Limb (tissue), 2 donors: ENCODE measurements around the gene DNAJB7.
A peak's percentile ranks its signal among the peaks of the same experiment; 100 is the strongest.
"Not testable (repeated sequence)": the region's sequence is repeated elsewhere in the genome, so short reads cannot be mapped to it uniquely, and the experiment has no call there.

Experiments used
- DNase-seq, 2 donors: peaks; one replicate each; pipeline ENCODE4 v3.0.0-alpha.2; 2016; ENCODE audit errors: extremely low spot score in 2 of 2

The DNAJB7 gene

DNA sequence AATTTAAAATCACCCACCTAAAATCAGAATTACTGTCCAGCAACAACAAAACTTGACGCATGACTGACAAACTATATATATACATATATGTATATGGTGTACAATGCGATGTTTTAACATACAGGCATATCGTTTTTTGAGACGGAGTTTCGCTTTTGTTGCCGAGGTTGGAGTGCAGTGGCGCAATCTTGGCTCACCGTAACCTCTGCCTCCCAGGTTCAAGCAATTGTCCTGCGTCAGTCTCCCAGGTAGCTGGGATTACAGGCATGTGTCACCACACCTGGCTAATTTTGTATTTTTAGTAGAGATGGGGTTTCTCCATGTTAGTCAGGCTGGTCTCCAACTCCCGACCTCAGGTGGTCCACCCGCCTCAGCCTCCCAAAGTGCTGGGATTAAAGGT lies 16.1 kb downstream of the DNAJB7 start:
- not testable (repeated sequence) for DNase-seq

DNA sequence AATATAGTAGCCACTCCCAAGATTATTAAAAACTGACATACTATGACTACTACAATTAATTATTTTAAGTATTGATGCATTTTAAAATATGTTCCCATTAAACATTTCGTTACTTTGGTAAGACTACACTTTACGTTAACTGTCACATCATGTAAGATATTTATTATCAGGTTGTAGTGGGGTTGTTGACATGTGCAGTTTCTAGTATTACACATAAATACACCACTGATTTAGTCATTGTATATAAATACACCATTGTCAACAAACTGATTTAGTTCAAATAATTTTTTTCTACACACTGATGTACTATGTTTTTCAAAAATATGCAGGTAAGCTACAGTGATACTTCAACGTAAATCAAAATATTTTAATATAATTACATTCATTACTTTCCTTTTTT lies 17.0 kb downstream of the DNAJB7 start:
- DNase-seq = no peak

DNA sequence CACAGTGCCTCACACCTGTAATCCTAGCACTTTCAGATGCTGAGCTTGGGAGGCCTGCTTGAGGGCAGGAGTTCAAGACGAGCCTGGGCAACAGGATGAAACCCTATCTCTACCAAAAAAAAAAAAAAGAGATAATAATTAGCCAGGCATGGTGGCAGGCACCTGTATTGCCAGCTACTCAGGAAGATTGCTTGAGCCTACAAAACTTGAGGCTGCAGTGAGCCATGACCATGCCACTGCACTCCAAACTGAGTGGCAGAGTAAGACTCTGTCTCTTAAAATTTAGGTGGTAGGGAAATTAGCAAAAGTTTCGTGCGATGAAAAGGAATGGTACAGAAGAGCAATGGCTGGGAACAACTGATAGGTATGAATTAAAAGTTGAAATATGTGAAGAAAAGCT lies 23.4 kb downstream of the DNAJB7 start:
- no peak for DNase-seq

DNA sequence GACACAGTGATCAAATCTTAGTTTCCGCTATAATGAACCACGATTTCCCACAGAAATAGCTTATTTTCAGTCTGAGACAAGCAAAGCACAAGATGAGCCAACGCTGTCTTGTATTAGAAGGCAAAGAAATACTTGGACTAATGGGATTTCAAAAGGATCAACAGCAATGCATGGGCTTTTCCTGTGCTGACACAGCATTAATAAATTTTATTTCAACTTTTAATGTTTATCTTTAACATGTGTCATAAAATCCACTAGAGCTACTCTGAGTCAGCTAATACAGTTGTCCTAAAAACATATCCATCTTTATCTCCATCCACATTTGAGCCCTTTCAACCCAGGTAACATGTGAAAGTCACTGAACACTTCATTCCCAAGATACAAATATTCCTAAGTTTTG lies 27.3 kb downstream of the DNAJB7 start:
- no peak for DNase-seq

DNA sequence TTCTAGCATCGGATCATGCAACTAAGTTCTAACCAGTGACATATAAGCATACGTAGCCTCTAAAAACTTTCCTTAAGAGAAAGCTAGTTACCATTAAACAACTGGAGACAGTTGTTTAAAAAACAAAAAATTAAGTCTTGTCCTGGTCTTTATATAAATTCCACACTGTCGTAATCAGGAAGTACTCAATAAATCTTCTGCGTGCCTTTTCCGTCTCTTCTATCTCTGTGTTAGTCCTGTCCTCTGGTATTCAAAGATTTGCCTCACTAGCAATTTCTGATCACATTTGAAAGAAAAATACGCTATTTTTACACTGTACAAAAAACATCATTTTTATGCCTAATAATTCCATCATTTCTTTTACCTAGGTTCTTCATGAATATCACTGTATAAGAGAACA lies 32.8 kb downstream of the DNAJB7 start:
- no peak for DNase-seq

DNA sequence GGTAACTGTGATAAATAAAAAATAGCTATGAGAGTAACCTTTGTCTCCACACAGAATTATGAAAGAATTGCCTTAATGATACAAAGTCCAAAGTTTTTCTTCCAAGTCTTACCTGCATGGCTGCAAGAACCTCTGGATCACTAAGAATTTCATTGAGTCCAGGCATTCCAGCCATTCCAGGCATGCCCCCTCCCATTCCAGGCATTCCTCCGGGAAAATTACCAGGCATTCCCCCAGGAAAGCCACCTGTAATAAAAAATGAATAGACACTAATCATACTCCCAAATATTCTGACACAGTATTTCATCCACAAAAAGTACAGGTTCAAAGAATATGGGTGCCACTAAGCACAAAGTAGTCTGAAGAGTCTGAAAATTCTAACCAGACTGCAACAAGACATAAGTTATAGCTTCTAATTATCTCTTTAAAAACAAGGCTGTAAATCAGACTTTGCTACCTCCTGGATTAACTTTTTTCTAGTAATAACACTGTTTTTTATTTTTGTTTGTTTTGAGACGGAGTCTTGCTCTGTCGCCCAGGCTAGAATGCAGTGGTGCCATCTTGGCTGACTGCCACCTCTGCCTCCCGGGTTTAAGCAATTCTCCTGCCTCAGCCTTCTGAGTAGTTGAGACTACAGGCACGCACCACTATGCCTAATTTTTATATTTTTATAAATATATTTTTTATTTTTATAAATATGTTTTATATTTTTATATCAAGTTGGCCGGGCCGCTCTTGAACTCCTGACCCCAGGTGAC lies 34.8 kb downstream of the DNAJB7 start:
- no peak for DNase-seq

DNA sequence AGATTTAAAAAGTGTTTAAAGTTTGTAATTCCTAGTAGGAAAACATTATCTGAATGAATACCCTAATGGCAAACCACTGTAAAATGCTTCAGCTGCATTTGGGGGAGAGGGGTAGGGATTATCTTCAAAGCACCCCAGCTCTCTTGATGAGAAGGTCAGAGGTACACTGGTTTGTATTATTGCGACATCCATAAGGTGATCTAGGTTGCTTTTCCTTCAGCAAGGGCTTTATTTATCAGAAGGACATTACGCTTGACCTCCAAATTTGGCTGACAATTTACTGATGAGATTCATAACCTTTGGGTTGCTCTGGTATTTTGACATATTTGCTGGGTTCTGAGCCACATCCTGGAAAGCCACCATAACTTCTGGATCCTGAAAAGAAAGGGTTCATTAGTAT lies 35.6 kb downstream of the DNAJB7 start:
- not testable (repeated sequence) for DNase-seq

DNA sequence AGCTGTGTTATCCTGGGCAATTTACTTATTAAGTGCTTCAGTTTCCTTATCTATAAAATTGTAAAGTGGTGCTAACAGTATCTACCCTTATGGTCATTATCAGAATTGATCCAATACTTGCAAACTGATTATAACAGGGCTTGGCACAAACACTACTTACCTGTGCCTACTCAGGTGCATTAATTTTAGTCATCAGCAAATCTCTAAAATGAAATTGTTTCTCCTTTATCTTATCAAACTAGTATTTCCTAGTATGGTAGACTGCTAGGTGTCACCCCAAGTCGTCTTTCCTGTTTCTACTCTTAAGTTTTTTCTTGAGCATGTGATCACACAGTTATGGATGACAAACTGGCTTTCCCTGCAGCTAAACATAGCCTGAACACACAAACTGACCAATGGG lies 38.5 kb downstream of the DNAJB7 start:
- no peak for DNase-seq

DNA sequence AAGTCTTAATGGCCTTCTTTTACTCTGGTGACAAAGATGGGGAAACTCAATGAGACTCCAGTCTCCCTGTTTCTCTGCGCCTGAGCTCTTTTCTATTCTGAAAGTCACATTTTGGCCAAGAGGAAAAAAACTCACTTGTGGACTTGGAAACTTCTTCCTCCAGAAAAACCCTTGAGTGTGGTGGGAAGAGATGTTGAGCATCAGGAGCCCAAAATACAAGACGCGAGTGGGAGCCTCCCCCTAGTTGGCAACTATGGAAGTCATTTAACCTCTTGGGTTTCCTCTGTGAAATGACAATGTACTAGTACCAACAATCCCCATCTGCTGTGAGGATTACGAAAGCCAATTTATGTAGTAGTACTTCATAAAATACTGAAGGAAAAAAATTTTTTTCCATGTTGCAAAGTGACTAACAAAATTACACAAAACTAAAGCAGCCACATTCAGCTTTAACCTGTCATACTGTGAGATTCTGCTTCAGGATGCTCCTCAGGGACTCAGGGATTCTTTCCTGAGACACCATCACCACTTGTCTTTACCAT lies 42.2 kb downstream of the DNAJB7 start:
- DNase-seq = peak in 1 of 2 donors; percentile 13

DNA sequence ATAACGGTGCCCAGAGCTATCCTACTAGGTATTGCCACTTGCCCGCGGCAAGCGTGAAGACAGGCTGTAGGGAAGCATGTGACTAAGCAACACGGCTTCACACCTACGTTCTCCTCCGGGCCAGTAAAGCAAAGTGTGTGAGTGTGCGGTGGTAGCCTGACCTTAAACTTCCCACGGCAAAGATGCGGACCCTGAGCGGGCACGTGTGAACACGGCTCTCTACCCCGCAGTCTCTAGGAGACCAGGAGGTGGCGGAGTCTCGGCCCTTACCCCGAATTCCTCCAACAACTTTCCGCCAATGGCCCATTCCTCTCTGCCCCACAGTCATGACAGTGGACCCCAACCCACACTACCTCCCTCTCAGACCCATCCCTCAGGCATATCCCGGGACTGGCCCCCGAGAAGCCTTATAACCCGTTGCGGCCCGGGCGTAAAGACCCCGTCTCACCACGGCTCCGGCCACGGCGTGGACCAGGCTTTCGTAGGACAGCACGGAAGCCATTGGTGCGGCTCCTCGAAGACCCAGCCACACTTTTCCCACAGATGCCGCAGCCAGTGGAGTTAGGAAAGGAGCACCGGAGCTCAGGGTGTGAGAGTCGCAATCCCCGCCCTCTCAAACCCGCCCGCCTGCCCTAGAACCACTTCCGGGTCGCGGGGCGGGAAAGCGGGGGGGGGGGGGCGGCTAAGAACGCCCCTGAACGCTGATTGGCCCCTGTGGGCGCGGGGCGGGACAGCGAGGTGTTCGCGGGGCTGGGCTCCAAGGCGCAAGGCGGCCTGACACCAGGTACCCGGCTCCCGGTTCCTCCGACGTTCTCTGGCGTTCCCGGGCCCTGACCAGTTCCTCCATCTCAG lies 42.9 kb downstream of the DNAJB7 start, which contains the start of gene SLC25A17:
Gene SLC25A17, minus strand, starts transcription at position 600 of the 852 bp plus-strand sequence. Its CDS starts 98 bp downstream, at position 502.
- DNase-seq = peak; percentile 86 to 96

DNA sequence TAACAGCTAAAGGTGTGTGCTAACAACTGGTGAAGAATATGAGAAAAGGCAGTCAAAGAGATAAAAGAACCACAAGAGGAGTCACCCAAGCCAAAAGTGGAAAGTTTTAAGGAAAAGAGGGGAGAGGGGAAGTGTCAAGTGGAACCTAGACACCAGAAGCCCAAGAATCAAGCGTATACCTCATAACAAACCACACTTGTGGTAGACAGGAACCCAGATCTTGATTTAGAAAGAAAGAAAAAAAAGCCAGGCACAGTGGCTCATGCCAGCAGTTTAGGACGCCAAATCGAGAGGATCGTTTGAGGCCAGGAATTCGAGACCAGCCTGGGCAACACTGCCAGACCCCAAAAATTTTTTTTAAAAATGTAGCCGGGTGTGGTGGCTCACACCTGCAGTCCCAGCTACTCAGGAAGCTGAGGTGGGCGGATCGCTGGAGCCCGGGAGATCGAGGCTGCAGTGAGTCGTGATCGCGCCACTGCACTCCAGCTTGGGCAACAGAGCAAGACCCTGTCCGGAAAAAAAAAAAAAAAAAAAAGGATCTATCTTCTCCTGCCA lies 43.6 kb downstream of the DNAJB7 start:
- no peak for DNase-seq

DNA sequence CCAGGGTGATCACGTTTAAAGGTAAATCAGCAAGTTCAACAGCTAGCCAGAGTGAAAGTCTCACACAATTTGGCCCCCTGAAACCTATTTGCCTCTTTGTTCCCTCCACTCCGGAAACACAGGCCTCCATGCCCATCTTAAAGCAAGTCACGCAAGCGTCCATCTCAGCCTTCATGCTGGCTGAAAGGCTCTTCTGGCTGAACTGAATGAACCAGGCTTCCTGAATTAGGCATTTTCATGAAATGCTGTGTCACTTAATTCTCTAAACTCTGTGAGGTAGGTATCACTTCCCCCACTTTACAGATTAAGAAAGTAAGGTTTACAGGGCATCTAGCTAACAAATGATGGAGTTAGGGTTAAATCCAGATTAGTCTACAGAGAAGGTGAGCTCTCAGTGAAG lies 44.2 kb downstream of the DNAJB7 start:
- DNase-seq = no peak

DNA sequence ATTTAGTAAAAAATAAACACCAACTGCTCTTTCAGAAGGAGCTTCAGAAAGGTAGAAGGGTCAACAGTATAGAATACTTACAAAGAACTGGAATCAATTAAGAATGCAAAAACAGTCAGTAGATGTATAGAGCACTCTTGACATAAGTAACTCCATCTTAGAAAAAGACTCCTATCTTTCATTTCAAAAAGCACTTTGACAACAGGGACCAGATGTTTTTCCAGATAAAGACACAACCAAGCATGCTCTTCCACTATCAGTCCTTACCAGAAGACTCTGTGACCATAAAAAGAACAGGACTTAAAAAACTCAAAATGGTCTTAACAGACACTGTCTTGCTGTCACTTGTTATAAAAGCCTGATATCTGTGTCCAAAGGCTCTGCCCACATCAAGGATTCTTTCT lies 48.0 kb downstream of the DNAJB7 start:
- no peak for DNase-seq
